ENCODE results near the gene TRAM2.
"Not testable (repeated sequence)": the region's sequence is repeated elsewhere in the genome, so short reads cannot be mapped to it uniquely, and the experiment has no call there.

The TRAM2 gene

GRCh38 chr6:52482903-52483670 is 93.8 kb downstream of the TRAM2 start:
- H3K9ac ChIP-seq (ENCODE audit: low read length) = no peak overlapping the region

GRCh38 chr6:52475307-52475706 is 101.6 kb downstream of the TRAM2 start:
- Histone ChIP-seq H3K4me2 (ENCODE audit: low read depth, low read length, poor library complexity, severe bottlenecking) (no peak overlapping the region), H3F3A (ENCODE audit: insufficient read depth) (no peaks in the 10 kb centered on the region; the same call in 1 of the 2 replicates), H3K36me3 (ENCODE audit: low read length) (no peaks in the 10 kb centered on the region), H3K9ac (ENCODE audit: low read length) (no peak overlapping the region), H3K27me3 (ENCODE audit: low read length) (no peaks in the 10 kb centered on the region), H3K27ac (ENCODE audit: low read depth, low read length) (no peak overlapping the region), H2AFZ (ENCODE audit: low read depth, low read length, severe bottlenecking) (no peak overlapping the region), H4K20me1 (ENCODE audit: low read depth, low read length) (no peaks in the 10 kb centered on the region), H3K4me3 (ENCODE audit: insufficient read depth, low read length, poor library complexity, severe bottlenecking) (no peak overlapping the region), H3K9me2 (replicated peaks; ENCODE audit: insufficient read depth, low read length) (no peaks in the 10 kb centered on the region), H3K79me2 (ENCODE audit: insufficient read depth, low read length) (no peaks in the 10 kb centered on the region), H3K9me3 (ENCODE audit: insufficient read depth, low read length) (no peaks in the 10 kb centered on the region)
- TF ChIP-seq EZH2phosphoT487 (conservative IDR thresholded peaks at IDR 0.05; ENCODE audit: low read length) (no peak), CTCF (IDR thresholded peaks at IDR 0.05; ENCODE audit: insufficient read depth, low read length, poor library complexity, severe bottlenecking) (no peak)

More at GRCh38 chr6:52482903-52483670, 93.8 kb downstream of the TRAM2 start:
- Histone ChIP-seq H3K27me3 (ENCODE audit: low read length) (no peaks in the 10 kb centered on the region), H3K79me2 (ENCODE audit: insufficient read depth, low read length) (no peaks in the 10 kb centered on the region), H3K4me2 (ENCODE audit: low read depth, low read length, poor library complexity, severe bottlenecking) (no peak overlapping the region), H3K4me3 (ENCODE audit: insufficient read depth, low read length, poor library complexity, severe bottlenecking) (no peak overlapping the region), H3K9me2 (replicated peaks; ENCODE audit: insufficient read depth, low read length) (no peaks in the 10 kb centered on the region), H3K9me3 (ENCODE audit: insufficient read depth, low read length) (no peaks in the 10 kb centered on the region), H3F3A (ENCODE audit: insufficient read depth) (no peaks in the 10 kb centered on the region), H4K20me1 (ENCODE audit: low read depth, low read length) (no peaks in the 10 kb centered on the region), H2AFZ (ENCODE audit: low read depth, low read length, severe bottlenecking) (no peak overlapping the region), H3K27ac (ENCODE audit: low read depth, low read length) (no peak overlapping the region), H3K36me3 (ENCODE audit: low read length) (no peaks in the 10 kb centered on the region)
- no peak for TF ChIP-seq EZH2phosphoT487 (conservative IDR thresholded peaks at IDR 0.05; ENCODE audit: low read length)
- no peak for TF ChIP-seq CTCF (IDR thresholded peaks at IDR 0.05; ENCODE audit: insufficient read depth, low read length, poor library complexity, severe bottlenecking)

GRCh38 chr6:52474173-52474572 is 102.7 kb downstream of the TRAM2 start:
- no peak overlapping the region for H3K27ac ChIP-seq (ENCODE audit: low read depth, low read length)
- no peak overlapping the region for H3K4me2 ChIP-seq (ENCODE audit: low read depth, low read length, poor library complexity, severe bottlenecking)

GRCh38 chr6:52461194-52461593 is 115.7 kb downstream of the TRAM2 start:
- H3K79me2 ChIP-seq (ENCODE audit: insufficient read depth, low read length); H3K27ac ChIP-seq (ENCODE audit: low read depth, low read length); H3K27me3 ChIP-seq (ENCODE audit: low read length); H2AFZ ChIP-seq (ENCODE audit: low read depth, low read length, severe bottlenecking); H3F3A ChIP-seq (ENCODE audit: insufficient read depth); H3K9me2 ChIP-seq (replicated peaks; ENCODE audit: insufficient read depth, low read length); H3K4me2 ChIP-seq (ENCODE audit: low read depth, low read length, poor library complexity, severe bottlenecking); H3K9ac ChIP-seq (ENCODE audit: low read length); H4K20me1 ChIP-seq (ENCODE audit: low read depth, low read length); H3K9me3 ChIP-seq (ENCODE audit: insufficient read depth, low read length); H3K4me3 ChIP-seq (ENCODE audit: insufficient read depth, low read length, poor library complexity, severe bottlenecking); H3K36me3 ChIP-seq (ENCODE audit: low read length): not testable (repeated sequence)

More at GRCh38 chr6:52474173-52474572, 102.7 kb downstream of the TRAM2 start:
- Histone ChIP-seq H3F3A (ENCODE audit: insufficient read depth) (no peaks in the 10 kb centered on the region; the same call in 1 of the 2 replicates), H3K27me3 (ENCODE audit: low read length) (no peaks in the 10 kb centered on the region), H2AFZ (ENCODE audit: low read depth, low read length, severe bottlenecking) (no peak overlapping the region), H3K9me2 (replicated peaks; ENCODE audit: insufficient read depth, low read length) (no peaks in the 10 kb centered on the region), H3K9me3 (ENCODE audit: insufficient read depth, low read length) (no peaks in the 10 kb centered on the region), H4K20me1 (ENCODE audit: low read depth, low read length) (no peaks in the 10 kb centered on the region), H3K36me3 (ENCODE audit: low read length) (no peaks in the 10 kb centered on the region), H3K9ac (ENCODE audit: low read length) (no peak overlapping the region), H3K4me3 (ENCODE audit: insufficient read depth, low read length, poor library complexity, severe bottlenecking) (no peak overlapping the region), H3K79me2 (ENCODE audit: insufficient read depth, low read length) (no peaks in the 10 kb centered on the region)
- TF ChIP-seq EZH2phosphoT487 (conservative IDR thresholded peaks at IDR 0.05; ENCODE audit: low read length) = no peak
- no peak for TF ChIP-seq CTCF (IDR thresholded peaks at IDR 0.05; ENCODE audit: insufficient read depth, low read length, poor library complexity, severe bottlenecking)
